ENCODE measurements around the gene ATG4B. TPM values are rescaled to one million over a fixed set of nuclear protein-coding genes. Genes with fewer than 3 reads are reported as not detected.

ATG4B gene
- total and polyA plus RNA-seq, 2 of the 8 experiments (the other 6 are each of a cell fraction or from before 2014, with no cell fraction given) = 103 to 155 TPM

GRCh38 chr2:241640165-241640795, 2.8 kb downstream of the ATG4B start (continued):
- TF ChIP-seq CHD7 (IDR thresholded peaks at IDR 0.05; ENCODE audit: insufficient replicate concordance, low read length) (no peak), ATF3 (IDR thresholded peaks at IDR 0.05; ENCODE audit: insufficient read depth, low read depth, low read length) (no peak), EZH2 (IDR thresholded peaks at IDR 0.05; ENCODE audit: low read depth, low read length, severe bottlenecking) (no peak), CBX8 (IDR thresholded peaks at IDR 0.05; ENCODE audit: borderline replicate concordance, low read depth, low read length) (no peak), CHD2 (IDR thresholded peaks at IDR 0.05; ENCODE audit: low read length) (no peak), CTCF (IDR thresholded peaks at IDR 0.05; ENCODE audit: control extremely low read depth in 1 of 3, insufficient read depth in 1 of 3, low read depth in 1 of 3, low read length in 3 of 3) (no peak)

Data from H1 (cell line).